NCI-H2196 treated with DMSO at 0.1 percent for 48 hours (cell line): ENCODE measurements around the gene NMNAT2.
"Not testable (repeated sequence)": the region's sequence is repeated elsewhere in the genome, so short reads cannot be mapped to it uniquely, and the experiment has no call there.

Source experiments
- DNase-seq: peaks from one replicate; lab custom pipeline; 2025; ENCODE audit not compliant: unreplicated experiment; lab: John Stamatoyannopoulos, UW

The NMNAT2 gene

GRCh38 chr1:183290628-183291027 lies 127.6 kb downstream of the NMNAT2 start:
- no peak for DNase-seq

GRCh38 chr1:183289051-183289496 lies 129.1 kb downstream of the NMNAT2 start:
- no peak for DNase-seq

- DNase-seq = no peak
Measured at GRCh38 chr1:183288583-183288982, 129.6 kb downstream of the NMNAT2 start.

DNA sequence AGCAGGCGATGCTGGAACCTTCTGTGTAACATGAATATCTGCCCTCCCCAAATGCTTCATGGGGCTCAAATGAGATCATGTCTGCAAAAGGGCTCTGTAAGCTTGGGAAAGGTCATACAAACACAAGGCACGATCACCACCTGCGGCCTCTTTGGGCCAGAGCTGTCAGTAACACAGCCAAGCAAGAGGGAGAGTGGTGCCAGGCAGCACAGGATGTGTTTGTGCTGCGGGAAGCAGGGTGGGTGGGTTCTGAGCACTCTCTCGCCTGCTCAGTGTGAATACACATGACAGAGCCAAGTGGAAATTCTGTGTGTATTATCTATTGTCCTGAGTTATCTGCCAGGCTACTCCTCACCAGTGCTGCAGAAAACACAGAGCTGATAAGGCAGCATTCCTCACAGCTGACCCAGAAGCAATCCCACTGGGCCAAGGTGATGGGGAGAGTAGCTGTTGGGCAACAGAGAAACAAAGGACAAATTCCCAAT lies 130.9 kb downstream of the NMNAT2 start:
- no peak for DNase-seq

GRCh38 chr1:183285746-183286145 lies 132.4 kb downstream of the NMNAT2 start:
- DNase-seq = no peak

- no peak for DNase-seq
Measured at GRCh38 chr1:183285256-183285655, 132.9 kb downstream of the NMNAT2 start.

GRCh38 chr1:183284086-183284485 lies 134.1 kb downstream of the NMNAT2 start:
- no peak for DNase-seq

- DNase-seq = no peak
Measured at GRCh38 chr1:183283286-183283685, 134.9 kb downstream of the NMNAT2 start.

- no peak for DNase-seq
Measured at GRCh38 chr1:183282101-183282855, 135.9 kb downstream of the NMNAT2 start.

DNA sequence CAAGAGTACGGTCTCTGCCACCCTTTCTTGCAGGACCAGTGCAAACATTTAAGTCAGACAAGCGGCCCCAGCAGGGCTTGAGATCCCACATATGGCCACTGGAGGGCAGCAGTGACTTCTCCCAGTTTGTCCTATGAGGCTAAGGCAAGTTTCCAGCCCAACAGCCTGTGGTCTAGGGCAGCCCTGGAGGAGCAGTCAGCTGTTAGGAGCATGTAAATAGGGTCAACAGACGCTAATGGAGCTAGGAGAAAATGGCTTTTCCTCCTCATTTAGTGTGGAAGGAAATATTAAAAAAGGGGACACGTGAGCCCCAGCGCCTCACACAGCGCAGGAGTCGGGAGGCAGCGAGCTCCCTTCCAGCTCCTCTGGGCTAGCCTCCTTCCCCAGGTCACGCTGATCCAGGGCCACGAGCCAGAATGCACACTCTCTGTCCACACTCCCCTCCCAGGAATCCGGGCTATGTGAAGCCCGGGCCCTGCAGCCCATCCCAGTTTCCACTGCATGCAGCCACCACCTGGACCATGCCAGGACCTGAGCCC lies 136.6 kb downstream of the NMNAT2 start:
- peak; percentile 57 for DNase-seq

DNA sequence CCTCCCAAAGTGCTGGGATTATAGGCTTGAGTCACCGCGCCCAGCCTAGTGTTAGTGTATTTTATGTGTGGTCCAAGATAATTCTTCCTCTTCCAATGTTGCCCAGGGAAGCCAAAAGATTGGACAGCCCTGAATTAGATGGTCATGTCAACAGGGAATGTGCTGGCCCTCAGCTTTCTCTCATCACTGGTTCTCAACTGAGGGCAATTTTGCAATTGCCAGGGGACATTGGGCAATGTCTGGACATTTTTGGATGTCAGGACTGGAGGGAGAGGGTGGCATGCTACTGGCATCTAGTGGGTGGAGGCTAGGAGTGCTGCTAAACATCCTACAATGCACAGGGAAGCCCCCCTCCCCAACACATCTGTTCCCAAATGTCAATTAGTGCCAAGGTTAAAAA lies 137.1 kb downstream of the NMNAT2 start:
- no peak for DNase-seq

DNA sequence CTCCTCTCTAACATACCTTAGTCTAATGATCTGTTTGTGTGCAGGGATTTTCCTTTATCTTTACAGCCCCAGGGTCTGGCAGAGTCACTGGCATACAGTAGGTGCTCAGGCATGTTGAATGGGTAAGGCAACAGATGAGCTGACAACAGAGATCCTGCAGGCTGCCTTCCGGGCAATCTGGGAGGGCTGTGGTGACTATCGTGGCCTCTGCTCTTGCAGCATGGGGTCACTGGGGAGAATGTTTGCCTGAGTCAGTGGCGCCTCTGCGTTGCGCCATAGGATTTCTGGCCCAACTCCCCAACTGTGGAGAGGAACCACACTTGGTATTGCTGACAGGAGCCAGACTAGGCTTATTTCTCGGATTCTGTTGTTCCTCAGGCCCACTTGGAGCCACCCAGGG lies 138.3 kb downstream of the NMNAT2 start:
- DNase-seq = no peak

GRCh38 chr1:183278739-183279591 lies 139.2 kb downstream of the NMNAT2 start:
- no peak for DNase-seq

DNA sequence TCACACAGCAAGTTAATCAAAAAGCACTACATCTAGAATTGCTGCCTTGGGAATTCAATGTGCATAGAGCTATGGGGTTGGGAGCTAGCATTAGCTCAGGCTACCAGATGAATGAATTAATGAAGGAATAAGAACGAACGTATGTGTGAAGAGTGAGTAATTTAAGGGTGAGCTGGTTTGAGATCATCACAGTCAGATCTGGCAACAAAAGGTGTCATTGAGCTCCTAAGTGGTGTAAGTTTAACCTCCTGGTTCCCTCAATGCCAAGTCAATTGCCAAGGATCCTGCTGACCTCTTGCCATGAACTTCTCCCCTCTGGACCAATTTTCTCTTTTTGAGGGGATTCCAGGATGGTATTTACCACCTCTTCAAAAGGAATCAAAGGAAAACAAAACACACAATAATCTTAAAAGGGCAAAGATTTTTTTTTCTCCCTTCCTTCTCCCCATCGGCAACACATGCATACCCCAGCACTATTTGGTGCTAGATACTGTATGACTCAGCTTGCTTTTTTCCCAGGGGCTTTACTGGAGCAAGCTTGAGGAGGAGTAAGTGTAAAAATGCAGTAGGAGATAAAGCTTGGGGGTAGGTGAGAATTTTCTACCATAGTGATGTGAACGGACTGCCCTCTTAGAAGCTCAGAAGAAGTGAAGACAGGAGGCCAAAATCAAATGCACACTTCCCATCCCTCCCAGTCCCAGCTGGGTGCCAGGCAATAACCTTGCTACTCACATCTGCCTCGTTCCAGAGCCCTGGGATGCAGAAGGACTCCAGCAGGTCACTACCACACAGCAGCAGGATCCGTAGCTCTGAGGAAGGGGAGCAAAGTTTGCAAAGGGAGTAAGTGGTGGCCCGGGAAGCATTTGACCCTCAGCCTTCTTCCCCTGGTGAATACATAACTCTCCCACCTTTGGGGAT lies 140.1 kb downstream of the NMNAT2 start:
- no peak for DNase-seq

DNA sequence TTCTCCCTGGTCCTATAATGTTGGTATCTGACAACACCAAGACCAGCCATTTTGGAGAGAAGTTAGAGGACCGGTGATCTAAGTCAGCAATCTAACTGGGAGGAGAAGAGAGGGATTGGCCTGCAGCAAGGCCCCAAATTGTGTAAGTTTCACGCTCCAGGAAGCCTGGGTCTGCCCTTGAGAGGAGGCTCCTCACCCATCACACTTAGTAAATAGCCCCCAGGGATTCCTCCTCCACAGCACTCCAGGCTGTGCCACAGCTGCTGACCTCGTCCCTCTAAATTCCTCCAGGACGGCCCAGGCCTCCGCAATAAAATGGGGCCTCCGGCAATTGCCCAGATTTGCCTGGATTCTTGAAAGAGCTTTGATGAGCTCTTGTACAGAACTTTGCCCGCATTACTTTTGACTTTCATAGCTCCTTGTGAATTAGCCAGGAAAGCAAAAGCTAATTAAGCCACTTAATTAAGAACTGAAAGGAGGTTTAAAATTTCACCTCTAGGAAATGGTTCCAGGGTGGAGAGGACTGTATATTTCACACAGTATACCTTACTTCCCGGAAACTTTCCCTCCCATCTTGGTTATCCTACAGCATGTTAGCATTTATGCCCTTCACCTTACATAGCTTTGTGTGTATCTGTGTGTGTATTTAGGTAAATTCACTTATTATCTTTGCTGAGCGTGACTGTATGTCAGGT lies 141.6 kb downstream of the NMNAT2 start:
- DNase-seq = no peak

DNA sequence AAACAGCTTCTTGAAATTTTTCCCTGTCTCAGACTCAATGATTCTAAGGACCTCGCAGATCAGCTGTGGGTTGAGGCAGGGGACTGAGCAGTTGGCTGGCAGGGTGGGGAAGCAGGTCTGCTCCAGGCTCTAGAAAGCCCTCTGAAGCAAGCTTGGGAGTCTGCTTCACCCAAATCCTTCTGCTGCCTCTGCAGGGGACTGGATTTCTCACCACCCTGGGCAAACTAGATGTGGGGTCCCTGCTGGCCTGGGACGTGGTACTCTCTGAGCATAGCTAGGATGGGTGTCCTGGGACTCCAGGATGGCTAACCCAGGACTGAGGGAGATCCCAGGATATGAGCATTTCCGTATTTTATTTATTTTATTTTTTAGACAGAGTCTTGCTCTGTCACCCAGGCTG lies 142.9 kb downstream of the NMNAT2 start:
- DNase-seq = no peak

GRCh38 chr1:183274836-183275235 lies 143.3 kb downstream of the NMNAT2 start:
- no peak for DNase-seq

- DNase-seq = not testable (repeated sequence)
Measured at GRCh38 chr1:183273984-183274383, 144.2 kb downstream of the NMNAT2 start.

DNA sequence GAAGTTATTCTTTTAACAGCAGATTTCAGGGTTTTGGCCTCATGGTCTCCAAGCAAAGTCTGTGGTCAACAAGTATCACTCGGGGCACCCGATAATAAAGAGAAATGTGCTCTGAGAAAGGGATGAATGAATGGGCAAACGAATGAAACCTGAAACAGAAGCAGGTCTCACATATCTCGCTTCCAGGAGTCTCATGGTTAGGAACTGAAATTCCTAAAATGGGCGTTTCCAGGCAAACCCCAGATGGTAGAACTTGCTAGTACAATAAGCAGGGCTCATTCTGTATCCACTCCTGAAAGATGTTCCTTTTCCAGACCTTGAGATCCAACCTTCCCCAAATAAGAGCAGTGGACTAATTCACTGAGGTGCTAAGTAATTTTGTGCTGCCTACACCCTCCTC lies 144.9 kb downstream of the NMNAT2 start:
- DNase-seq = no peak

- DNase-seq = no peak
Measured at GRCh38 chr1:183272390-183272848, 145.8 kb downstream of the NMNAT2 start.
